DOHH2 (cell line): ENCODE data around the gene DCUN1D3.

ENCODE experiments used
- CTCF ChIP-seq: fragments of 200-600 bp; sonication (generic); IDR thresholded peaks from one replicate; pipeline ENCODE4 v1.5.1; 2014; ENCODE audit warnings: antibody characterized with exemption, mild to moderate bottlenecking, low read depth, low read length; ENCODE audit not compliant: poor library complexity, severe bottlenecking
- EZH2phosphoT487 ChIP-seq: fragments of 200-600 bp; sonication (generic); IDR thresholded peaks from 2 replicates; pipeline ENCODE4 v1.6.1; 2017; ENCODE audit warnings: borderline replicate concordance, mild to moderate bottlenecking, antibody characterized with exemption, low read length, moderate library complexity, mixed read lengths

GRCh38 chr16:20844054-20844453 lies 56.1 kb downstream of the DCUN1D3 start:
- TF ChIP-seq CTCF, result no peak
- no peak for TF ChIP-seq EZH2phosphoT487
